Measurements from ENCODE around the gene ZNF862.

Gene ZNF862

DNA sequence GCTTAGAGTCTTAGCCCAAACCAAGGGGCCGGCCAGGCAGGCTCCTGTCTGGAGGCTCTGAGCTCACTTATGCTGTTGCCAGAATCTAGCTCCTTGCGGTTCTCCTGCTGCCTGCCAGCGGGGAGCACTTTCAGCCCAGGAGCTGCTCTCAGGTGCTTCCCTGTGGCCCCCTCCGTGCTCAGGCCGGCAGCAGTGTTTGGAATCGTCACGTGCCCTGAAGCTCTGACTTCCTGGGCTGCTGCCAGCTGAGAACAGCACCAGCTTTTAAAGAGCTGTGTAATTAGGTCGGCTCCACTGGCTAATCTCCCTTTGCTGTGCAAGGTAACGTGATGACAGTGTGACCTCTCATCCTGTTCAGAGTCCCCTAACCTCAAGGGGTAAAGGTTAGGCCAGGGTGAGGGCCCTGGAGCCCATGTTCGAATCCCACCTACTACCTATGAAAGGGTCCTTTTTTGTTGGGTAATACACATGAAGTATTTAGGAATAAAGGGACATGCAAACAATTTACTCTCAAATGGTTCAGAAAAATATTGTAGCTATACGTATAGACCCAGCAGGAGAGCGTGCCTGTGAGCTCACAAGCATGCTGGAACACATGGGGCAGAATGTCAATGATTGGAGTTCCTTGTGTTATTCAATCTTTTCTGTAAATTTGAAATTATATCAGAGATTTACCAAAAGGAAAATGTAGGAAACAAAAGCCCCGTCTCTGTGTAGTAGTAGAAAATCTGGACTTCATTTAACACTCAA is 16.6 kb downstream of the ZNF862 start:
- peaks cover 11% of the 10 kb centered on the region for H3K4me1 ChIP-seq (ENCODE audit: control insufficient read depth, insufficient read depth, low read length)
- H3K9me3 ChIP-seq (ENCODE audit: control insufficient read depth, insufficient read depth, low read length): no peaks in the 10 kb centered on the region
- peak overlapping the region; percentile 6 for H3K4me3 ChIP-seq (ENCODE audit: low read depth, low read length)
- no peaks in the 10 kb centered on the region for H3K27me3 ChIP-seq (ENCODE audit: control insufficient read depth, insufficient read depth, low read length)
- H3K9ac ChIP-seq (ENCODE audit: low read depth, low read length): no peak overlapping the region
- H3K36me3 ChIP-seq (ENCODE audit: control insufficient read depth, insufficient read depth, low read length): no peaks in the 10 kb centered on the region

DNA sequence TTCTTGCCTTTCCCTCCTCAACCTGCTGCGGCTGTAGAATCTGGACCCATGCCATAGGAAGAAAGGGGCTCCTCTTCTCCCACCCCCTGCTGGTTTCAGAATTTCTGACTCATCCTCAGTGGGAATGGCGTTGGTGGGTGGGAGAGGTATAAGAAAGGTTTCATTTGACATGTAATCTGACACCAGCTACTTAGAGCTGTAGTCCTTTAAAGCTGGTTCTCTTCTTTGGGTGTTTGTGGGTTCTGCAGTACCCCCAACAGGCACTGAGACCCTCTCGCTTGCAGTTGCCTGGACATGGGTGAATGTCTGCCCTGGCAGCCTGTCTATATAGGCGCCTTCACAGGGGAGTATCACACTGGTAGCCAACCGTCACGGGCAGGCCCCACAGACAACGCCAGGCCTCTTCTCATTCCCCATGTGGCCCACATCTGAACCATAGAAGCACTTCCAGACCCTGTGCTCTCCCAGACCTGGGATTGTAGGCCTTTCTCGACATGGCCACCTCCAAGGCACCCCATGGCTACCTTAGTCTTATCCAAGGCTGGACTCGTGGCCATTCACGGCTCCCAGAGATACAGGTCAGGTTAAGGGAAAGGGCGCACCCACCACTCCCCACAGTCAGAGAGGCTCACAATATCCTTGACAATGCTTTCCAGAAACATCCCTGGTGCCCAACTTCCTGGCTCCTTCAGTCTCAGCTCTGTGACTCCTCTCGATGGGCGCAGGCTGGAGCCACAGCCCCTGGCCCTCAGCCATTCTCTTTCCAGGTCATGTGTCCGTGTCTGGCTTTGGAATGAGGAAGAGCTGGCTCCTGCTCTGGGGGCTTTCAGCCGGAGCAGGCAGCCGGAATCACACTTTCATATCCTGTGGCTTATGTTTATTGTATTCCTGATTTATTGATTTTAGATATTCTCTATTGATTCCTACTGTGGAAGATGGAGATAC is 17.5 kb downstream of the ZNF862 start:
- Histone ChIP-seq H3K4me1 (ENCODE audit: control insufficient read depth, insufficient read depth, low read length) (peaks cover 11% of the 10 kb centered on the region), H3K4me3 (ENCODE audit: low read depth, low read length) (no peak overlapping the region), H3K9ac (ENCODE audit: low read depth, low read length) (no peak overlapping the region), H3K36me3 (ENCODE audit: control insufficient read depth, insufficient read depth, low read length) (no peaks in the 10 kb centered on the region), H3K9me3 (ENCODE audit: control insufficient read depth, insufficient read depth, low read length) (no peaks in the 10 kb centered on the region), H3K27me3 (ENCODE audit: control insufficient read depth, insufficient read depth, low read length) (no peaks in the 10 kb centered on the region)

- peaks cover 11% of the 10 kb centered on the region for H3K4me1 ChIP-seq (ENCODE audit: control insufficient read depth, insufficient read depth, low read length)
- no peak overlapping the region for H3K4me3 ChIP-seq (ENCODE audit: low read depth, low read length)
- H3K9ac ChIP-seq (ENCODE audit: low read depth, low read length): no peak overlapping the region
- no peaks in the 10 kb centered on the region for H3K9me3 ChIP-seq (ENCODE audit: control insufficient read depth, insufficient read depth, low read length)
- H3K27me3 ChIP-seq (ENCODE audit: control insufficient read depth, insufficient read depth, low read length): no peaks in the 10 kb centered on the region
- H3K36me3 ChIP-seq (ENCODE audit: control insufficient read depth, insufficient read depth, low read length): no peaks in the 10 kb centered on the region
Observed at GRCh38 chr7:149856583-149856982, 18.4 kb downstream of the ZNF862 start.

DNA sequence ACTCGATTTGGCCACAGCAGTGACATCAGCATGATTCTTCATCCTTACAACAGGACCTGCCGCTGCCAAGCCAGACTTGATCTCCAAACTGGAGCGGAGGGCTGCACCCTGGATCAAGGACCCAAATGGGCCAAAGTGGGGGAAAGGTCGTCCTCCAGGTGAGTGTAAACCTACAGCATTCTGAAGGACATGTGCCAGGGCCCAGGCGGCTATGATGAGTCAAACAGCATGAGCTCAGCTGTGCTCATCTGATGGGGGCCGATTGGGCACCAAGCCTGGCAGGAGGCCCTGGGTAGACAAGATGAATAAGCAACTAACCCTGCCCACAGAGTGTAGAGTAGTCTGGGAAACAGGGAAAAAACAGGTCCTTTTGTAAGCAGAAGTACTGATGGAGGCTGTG is 21.2 kb downstream of the ZNF862 start:
- H3K4me1 ChIP-seq (ENCODE audit: control insufficient read depth, insufficient read depth, low read length): peaks cover 9% of the 10 kb centered on the region
- no peaks in the 10 kb centered on the region for H3K36me3 ChIP-seq (ENCODE audit: control insufficient read depth, insufficient read depth, low read length)

GRCh38 chr7:149859876-149860275 is 21.7 kb downstream of the ZNF862 start:
- H3K4me1 ChIP-seq (ENCODE audit: control insufficient read depth, insufficient read depth, low read length): peaks cover 5% of the 10 kb centered on the region
- no peak overlapping the region for H3K9ac ChIP-seq (ENCODE audit: low read depth, low read length)
- H3K4me3 ChIP-seq (ENCODE audit: low read depth, low read length): no peak overlapping the region
- no peaks in the 10 kb centered on the region for H3K36me3 ChIP-seq (ENCODE audit: control insufficient read depth, insufficient read depth, low read length)
- H3K27me3 ChIP-seq (ENCODE audit: control insufficient read depth, insufficient read depth, low read length): no peaks in the 10 kb centered on the region
- no peaks in the 10 kb centered on the region for H3K9me3 ChIP-seq (ENCODE audit: control insufficient read depth, insufficient read depth, low read length)

More for the DNA sequence above, 21.2 kb downstream of the ZNF862 start:
- Histone ChIP-seq H3K4me3 (ENCODE audit: low read depth, low read length) (no peak overlapping the region), H3K27me3 (ENCODE audit: control insufficient read depth, insufficient read depth, low read length) (no peaks in the 10 kb centered on the region), H3K9ac (ENCODE audit: low read depth, low read length) (no peak overlapping the region), H3K9me3 (ENCODE audit: control insufficient read depth, insufficient read depth, low read length) (no peaks in the 10 kb centered on the region)

DNA sequence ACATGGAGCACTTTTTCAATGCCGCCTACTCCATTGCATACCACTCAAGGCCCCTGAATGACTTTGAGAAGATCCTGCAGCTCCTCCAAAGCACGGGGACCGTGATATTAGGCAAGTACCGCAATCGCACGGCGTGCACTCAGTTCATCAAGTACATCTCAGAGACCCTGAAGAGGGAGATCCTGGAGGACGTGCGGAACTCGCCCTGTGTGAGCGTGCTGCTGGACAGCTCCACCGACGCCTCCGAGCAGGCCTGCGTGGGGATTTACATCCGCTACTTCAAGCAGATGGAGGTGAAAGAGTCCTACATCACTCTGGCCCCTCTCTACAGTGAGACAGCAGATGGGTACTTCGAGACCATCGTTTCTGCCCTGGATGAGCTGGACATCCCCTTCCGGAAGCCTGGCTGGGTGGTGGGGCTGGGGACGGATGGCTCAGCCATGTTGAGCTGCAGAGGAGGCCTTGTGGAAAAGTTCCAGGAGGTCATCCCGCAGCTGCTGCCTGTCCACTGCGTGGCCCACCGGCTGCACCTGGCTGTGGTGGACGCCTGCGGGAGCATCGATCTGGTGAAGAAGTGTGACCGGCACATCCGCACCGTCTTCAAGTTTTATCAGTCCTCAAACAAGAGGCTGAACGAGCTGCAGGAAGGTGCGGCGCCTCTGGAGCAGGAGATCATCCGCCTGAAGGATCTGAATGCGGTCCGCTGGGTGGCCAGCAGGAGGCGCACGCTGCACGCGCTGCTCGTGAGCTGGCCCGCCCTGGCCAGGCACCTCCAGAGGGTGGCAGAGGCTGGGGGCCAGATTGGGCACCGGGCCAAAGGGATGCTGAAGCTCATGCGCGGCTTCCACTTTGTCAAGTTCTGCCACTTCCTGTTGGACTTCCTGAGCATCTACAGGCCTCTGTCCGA is 22.9 kb downstream of the ZNF862 start:
- no peaks in the 10 kb centered on the region for H3K27me3 ChIP-seq (ENCODE audit: control insufficient read depth, insufficient read depth, low read length)
- no peak overlapping the region for H3K9ac ChIP-seq (ENCODE audit: low read depth, low read length)
- no peak overlapping the region for H3K4me3 ChIP-seq (ENCODE audit: low read depth, low read length)
- peaks cover 2% of the 10 kb centered on the region for H3K4me1 ChIP-seq (ENCODE audit: control insufficient read depth, insufficient read depth, low read length)
- no peaks in the 10 kb centered on the region for H3K9me3 ChIP-seq (ENCODE audit: control insufficient read depth, insufficient read depth, low read length)
- no peaks in the 10 kb centered on the region for H3K36me3 ChIP-seq (ENCODE audit: control insufficient read depth, insufficient read depth, low read length)

DNA sequence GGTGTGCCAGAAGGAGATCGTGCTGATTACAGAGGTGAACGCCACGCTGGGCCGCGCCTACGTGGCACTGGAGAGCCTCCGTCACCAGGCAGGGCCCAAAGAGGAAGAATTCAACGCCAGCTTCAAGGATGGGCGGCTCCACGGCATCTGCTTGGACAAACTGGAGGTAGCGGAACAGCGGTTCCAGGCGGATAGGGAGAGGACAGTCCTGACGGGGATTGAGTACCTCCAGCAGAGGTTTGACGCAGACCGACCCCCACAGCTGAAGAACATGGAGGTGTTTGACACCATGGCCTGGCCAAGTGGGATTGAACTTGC is 23.5 kb downstream of the ZNF862 start:
- no peaks in the 10 kb centered on the region for H3K4me1 ChIP-seq (ENCODE audit: control insufficient read depth, insufficient read depth, low read length)
- H3K4me3 ChIP-seq (ENCODE audit: low read depth, low read length): no peak overlapping the region
- H3K9ac ChIP-seq (ENCODE audit: low read depth, low read length): no peak overlapping the region
- no peaks in the 10 kb centered on the region for H3K36me3 ChIP-seq (ENCODE audit: control insufficient read depth, insufficient read depth, low read length)
- H3K27me3 ChIP-seq (ENCODE audit: control insufficient read depth, insufficient read depth, low read length): no peaks in the 10 kb centered on the region
- no peaks in the 10 kb centered on the region for H3K9me3 ChIP-seq (ENCODE audit: control insufficient read depth, insufficient read depth, low read length)

DNA sequence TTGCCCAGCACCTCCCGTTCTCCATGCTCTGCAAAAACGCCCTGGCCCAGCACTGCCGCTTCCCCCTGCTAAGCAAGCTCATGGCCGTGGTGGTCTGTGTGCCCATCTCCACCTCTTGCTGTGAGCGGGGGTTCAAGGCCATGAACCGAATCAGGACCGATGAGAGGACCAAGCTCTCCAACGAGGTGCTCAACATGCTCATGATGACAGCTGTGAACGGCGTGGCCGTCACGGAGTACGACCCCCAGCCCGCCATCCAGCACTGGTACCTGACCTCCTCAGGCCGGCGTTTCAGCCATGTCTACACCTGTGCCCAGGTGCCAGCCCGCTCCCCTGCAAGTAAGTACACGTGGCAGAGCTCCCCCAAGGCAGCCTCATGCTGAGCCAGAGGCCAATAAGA is 24.0 kb downstream of the ZNF862 start:
- Histone ChIP-seq H3K4me3 (ENCODE audit: low read depth, low read length) (no peak overlapping the region), H3K9me3 (ENCODE audit: control insufficient read depth, insufficient read depth, low read length) (no peaks in the 10 kb centered on the region), H3K27me3 (ENCODE audit: control insufficient read depth, insufficient read depth, low read length) (no peaks in the 10 kb centered on the region), H3K36me3 (ENCODE audit: control insufficient read depth, insufficient read depth, low read length) (no peaks in the 10 kb centered on the region), H3K4me1 (ENCODE audit: control insufficient read depth, insufficient read depth, low read length) (no peaks in the 10 kb centered on the region), H3K9ac (ENCODE audit: low read depth, low read length) (no peak overlapping the region)

DNA sequence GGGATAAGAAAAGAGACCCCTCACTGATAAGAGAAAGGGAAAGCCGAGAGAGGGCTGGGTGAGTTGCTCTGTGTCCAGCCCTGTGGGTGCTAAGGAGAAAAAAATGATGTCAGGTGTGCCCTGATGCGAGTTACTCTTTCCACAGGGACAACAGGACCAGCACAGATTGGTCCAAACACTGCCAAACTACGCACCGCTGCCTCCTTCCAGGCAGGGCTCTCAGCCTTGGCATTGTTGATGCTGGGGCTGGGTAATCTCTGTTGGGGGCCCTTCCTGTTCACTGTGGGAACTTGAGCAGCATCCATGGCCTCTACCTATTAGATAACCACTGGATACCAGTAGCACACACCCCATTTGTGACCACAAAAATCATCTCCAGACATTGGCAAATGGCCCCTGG is 25.3 kb downstream of the ZNF862 start:
- Histone ChIP-seq H3K36me3 (ENCODE audit: control insufficient read depth, insufficient read depth, low read length) (no peaks in the 10 kb centered on the region), H3K4me1 (ENCODE audit: control insufficient read depth, insufficient read depth, low read length) (no peaks in the 10 kb centered on the region), H3K9ac (ENCODE audit: low read depth, low read length) (no peak overlapping the region), H3K9me3 (ENCODE audit: control insufficient read depth, insufficient read depth, low read length) (no peaks in the 10 kb centered on the region), H3K27me3 (ENCODE audit: control insufficient read depth, insufficient read depth, low read length) (no peaks in the 10 kb centered on the region), H3K4me3 (ENCODE audit: low read depth, low read length) (no peak overlapping the region)

DNA sequence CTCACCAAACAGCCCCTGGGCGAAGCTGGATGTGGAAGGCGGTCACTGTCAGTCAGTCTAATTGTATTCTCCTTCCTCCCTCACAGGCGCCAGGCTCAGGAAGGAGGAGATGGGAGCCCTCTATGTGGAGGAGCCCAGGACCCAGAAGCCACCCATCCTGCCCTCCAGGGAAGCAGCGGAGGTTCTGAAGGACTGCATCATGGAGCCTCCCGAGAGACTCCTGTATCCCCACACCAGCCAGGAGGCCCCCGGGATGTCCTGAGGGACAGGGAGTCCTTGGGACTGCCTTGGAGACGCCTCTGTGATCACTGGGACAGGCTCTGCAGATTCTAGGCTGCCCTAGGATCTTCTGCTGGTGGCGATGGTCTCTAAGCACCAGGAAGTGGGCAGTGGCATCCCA is 25.8 kb downstream of the ZNF862 start:
- Histone ChIP-seq H3K9me3 (ENCODE audit: control insufficient read depth, insufficient read depth, low read length) (no peaks in the 10 kb centered on the region), H3K4me1 (ENCODE audit: control insufficient read depth, insufficient read depth, low read length) (no peaks in the 10 kb centered on the region), H3K36me3 (ENCODE audit: control insufficient read depth, insufficient read depth, low read length) (no peaks in the 10 kb centered on the region), H3K4me3 (ENCODE audit: low read depth, low read length) (no peak overlapping the region), H3K27me3 (ENCODE audit: control insufficient read depth, insufficient read depth, low read length) (no peaks in the 10 kb centered on the region), H3K9ac (ENCODE audit: low read depth, low read length) (no peak overlapping the region)

DNA sequence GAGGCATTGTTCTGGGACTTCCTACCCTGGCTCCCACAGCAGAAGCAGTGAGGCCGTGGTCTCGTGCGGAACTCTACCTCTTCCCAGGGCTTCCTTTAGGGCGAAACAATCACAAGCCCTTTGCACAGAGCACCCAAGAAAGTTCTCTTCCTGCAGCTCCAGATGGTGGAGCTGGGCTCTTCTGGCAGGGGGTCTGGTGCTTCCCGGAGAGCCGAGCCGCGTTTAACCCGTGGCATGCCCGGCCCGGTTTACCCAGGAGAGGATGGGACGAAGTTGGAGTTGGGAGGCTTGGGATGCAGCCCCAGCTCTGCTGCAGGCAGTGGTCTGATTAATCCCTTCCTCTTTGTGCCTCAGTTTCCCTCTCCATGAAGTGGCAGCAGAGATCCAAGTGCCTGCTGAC is 26.6 kb downstream of the ZNF862 start:
- H3K4me1 ChIP-seq (ENCODE audit: control insufficient read depth, insufficient read depth, low read length): no peaks in the 10 kb centered on the region
- no peaks in the 10 kb centered on the region for H3K36me3 ChIP-seq (ENCODE audit: control insufficient read depth, insufficient read depth, low read length)
- no peak overlapping the region for H3K9ac ChIP-seq (ENCODE audit: low read depth, low read length)
- no peaks in the 10 kb centered on the region for H3K9me3 ChIP-seq (ENCODE audit: control insufficient read depth, insufficient read depth, low read length)
- no peak overlapping the region for H3K4me3 ChIP-seq (ENCODE audit: low read depth, low read length)
- no peaks in the 10 kb centered on the region for H3K27me3 ChIP-seq (ENCODE audit: control insufficient read depth, insufficient read depth, low read length)

Measured in iPS-15b (cell line).